ENCODE measurements around the gene ADAMTSL1.
A peak's percentile ranks its signal among the peaks of the same experiment; 100 is the strongest.

ADAMTSL1 gene, protein sequence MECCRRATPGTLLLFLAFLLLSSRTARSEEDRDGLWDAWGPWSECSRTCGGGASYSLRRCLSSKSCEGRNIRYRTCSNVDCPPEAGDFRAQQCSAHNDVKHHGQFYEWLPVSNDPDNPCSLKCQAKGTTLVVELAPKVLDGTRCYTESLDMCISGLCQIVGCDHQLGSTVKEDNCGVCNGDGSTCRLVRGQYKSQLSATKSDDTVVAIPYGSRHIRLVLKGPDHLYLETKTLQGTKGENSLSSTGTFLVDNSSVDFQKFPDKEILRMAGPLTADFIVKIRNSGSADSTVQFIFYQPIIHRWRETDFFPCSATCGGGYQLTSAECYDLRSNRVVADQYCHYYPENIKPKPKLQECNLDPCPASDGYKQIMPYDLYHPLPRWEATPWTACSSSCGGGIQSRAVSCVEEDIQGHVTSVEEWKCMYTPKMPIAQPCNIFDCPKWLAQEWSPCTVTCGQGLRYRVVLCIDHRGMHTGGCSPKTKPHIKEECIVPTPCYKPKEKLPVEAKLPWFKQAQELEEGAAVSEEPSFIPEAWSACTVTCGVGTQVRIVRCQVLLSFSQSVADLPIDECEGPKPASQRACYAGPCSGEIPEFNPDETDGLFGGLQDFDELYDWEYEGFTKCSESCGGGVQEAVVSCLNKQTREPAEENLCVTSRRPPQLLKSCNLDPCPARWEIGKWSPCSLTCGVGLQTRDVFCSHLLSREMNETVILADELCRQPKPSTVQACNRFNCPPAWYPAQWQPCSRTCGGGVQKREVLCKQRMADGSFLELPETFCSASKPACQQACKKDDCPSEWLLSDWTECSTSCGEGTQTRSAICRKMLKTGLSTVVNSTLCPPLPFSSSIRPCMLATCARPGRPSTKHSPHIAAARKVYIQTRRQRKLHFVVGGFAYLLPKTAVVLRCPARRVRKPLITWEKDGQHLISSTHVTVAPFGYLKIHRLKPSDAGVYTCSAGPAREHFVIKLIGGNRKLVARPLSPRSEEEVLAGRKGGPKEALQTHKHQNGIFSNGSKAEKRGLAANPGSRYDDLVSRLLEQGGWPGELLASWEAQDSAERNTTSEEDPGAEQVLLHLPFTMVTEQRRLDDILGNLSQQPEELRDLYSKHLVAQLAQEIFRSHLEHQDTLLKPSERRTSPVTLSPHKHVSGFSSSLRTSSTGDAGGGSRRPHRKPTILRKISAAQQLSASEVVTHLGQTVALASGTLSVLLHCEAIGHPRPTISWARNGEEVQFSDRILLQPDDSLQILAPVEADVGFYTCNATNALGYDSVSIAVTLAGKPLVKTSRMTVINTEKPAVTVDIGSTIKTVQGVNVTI (N-terminal part only)

DNA sequence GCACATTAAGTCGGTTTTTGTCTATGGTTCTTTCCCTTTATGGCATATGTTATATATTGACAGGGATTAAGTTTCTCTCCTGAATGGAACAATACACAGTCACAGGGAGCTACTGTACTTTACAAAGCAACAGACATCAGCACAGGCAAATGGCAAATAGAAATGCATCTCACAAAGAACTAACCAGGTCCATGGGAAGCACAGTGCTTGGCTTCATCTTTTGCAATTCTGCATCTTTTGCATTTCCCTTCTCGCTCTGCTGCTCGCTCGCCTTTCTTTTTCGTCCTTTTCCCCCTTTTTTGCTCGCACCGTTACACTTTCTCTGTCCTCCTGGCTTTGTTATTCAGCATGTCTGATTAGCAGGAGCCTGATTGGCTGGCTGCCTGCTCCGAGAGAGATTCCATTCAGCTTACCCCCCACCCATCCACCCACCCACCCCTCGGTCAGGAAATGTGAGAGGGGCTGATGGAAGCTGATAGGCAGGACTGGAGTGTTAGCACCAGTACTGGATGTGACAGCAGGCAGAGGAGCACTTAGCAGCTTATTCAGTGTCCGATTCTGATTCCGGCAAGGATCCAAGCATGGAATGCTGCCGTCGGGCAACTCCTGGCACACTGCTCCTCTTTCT lies at the start of gene ADAMTSL1:
TSS of gene ADAMTSL1 (plus strand) at position 502 of the 628 bp plus-strand sequence. CDS start at position 582, 80 bp downstream.
- DNase-seq = no peak
- Mint-ChIP-seq H3K27ac (no peak within 1 kb of the TSS), H3K27me3 (peaks cover 25% of the 10 kb centered on the region), H3K4me1 (no peaks in the 10 kb centered on the region), H3K4me3 (no peak within 1 kb of the TSS), H3K9me3 (no peaks in the 10 kb centered on the region)
- ATAC-seq = no peak

DNA sequence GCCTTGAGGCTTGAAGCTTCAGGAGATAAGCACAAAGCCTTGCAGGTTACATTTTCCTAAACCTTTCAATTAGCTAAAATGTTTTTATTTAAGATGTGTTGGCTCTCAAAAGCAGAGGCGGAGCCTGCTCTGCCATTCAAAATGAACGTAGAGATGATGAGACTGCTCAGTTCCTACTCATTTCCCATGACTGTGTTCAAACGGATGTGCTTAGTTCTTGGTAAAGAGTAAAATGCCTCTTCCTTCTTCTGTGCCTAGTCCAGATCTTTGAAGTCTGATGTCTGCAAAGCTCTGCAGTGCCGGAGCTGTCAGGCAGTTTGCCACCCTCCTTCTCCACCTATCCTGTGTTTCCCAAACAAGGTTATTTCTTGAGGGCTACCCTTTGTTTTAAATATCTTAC lies 46.3 kb upstream of the ADAMTSL1 start:
- DNase-seq (no peak), ATAC-seq (no peak)
- H3K9me3 Mint-ChIP-seq = no peaks in the 10 kb centered on the region
- H3K27ac Mint-ChIP-seq = no peak overlapping the region
- H3K27me3 Mint-ChIP-seq = no peaks in the 10 kb centered on the region
- no peak overlapping the region for H3K4me3 Mint-ChIP-seq
- no peaks in the 10 kb centered on the region for H3K4me1 Mint-ChIP-seq

DNA sequence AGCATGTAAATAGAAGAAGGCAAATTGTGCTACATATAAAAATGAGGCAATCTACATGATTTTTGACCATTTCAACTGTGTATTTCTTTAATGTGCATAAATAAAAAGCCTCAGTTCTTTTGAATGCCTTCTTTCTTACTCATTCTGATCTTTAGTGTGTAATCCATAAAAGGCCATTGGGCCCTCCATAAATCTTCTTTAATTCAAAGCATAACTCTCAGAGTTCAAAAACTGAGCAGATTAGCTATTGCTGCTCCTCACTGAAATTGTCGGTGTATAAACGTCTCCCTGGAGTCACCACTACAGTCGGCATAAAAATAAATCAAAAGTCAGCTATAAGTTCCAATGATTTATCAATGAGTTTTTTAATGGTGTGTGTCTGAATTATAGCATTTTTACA lies 45.3 kb upstream of the ADAMTSL1 start:
- no peak for DNase-seq
- no peak overlapping the region for H3K4me3 Mint-ChIP-seq
- no peaks in the 10 kb centered on the region for H3K27me3 Mint-ChIP-seq
- no peak overlapping the region for H3K27ac Mint-ChIP-seq
- no peak for ATAC-seq
- no peaks in the 10 kb centered on the region for H3K4me1 Mint-ChIP-seq
- H3K9me3 Mint-ChIP-seq = no peaks in the 10 kb centered on the region

DNA sequence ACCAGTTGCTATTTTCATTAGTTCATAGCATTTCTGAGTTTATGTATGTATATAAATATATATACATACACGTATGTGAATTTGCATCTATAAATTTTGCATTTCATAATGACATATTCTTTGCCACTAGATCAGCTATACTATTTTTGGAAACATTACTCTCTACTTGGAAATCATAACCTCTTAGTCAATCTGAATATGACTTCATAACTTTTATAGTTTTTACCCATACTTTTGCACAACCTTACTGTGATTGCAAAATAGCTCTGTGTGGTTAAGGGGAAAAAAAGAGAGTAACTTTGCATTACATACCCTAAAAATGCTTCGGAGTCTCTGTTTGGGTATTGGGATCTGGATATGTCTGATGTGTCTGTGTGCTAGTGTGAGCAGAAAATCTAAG lies 44.9 kb upstream of the ADAMTSL1 start:
- Mint-ChIP-seq H3K9me3 (no peaks in the 10 kb centered on the region), H3K27me3 (no peaks in the 10 kb centered on the region), H3K27ac (no peak overlapping the region), H3K4me1 (no peaks in the 10 kb centered on the region), H3K4me3 (no peak overlapping the region)
- DNase-seq (no peak), ATAC-seq (no peak)

DNA sequence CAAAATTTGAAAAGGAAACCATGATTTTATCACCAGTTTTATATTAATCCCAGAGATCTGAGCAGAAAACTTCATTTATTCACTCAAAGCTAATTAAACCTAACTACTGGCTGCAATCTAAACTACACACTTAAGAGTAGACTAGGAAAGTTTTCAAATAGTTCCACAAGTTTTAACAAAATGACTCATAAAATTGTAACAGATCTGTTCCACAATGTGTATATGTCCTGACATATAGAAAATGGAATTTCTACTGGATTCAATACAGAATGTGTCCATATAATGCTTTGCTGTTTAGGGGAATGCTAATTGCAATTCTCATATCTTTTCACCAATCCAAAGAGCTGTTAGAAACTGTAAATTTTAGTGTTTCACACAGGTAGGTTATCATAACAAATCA lies 40.3 kb upstream of the ADAMTSL1 start:
- H3K9me3 Mint-ChIP-seq = no peaks in the 10 kb centered on the region
- peaks cover 37% of the 10 kb centered on the region for H3K27me3 Mint-ChIP-seq
- H3K4me3 Mint-ChIP-seq = no peak overlapping the region
- DNase-seq = no peak
- H3K4me1 Mint-ChIP-seq = peaks cover 7% of the 10 kb centered on the region
- ATAC-seq = no peak
- no peak overlapping the region for H3K27ac Mint-ChIP-seq

DNA sequence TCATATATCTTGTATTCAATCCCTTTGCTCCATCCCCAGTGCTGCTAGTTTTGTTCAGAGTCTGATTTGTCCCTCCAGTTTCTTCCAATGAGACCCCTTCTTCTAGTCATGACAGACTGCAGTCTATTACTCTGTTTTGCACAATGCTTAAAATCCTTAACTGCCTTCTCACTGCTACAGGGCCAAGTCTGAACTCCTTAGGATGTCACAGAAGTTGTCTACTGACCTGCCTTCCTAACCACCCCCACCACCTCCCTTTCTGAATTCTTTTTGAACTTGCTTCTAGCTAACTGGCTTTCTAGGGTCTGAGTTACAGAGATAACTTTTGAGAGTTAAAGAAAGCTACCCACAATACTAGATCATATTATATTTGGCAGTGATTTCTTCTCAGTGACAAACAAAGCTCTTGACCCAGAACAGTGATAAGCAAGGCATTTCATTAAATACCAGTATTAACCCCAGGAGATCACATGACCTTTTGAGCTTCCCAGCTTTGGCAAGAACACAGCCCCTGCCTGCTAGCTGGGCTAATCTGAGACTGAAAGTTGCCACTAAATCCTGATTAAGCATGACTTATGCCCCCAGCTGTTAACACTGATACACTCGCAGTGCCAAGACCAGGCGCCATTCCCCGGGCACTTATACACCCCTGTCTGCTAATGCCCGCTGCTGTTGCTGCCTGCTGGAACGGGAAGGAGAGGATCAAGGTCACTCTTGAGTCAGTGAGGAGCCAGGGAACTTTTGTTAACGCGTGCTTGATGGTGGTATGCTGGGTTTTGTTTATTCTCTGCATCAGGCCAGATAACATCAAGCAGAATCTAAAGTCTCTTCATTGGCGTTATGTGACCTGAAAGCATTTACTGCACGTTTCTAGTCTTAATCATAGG lies 36.4 kb upstream of the ADAMTSL1 start:
- no peak for ATAC-seq
- Mint-ChIP-seq H3K27ac (no peak overlapping the region), H3K4me1 (peaks cover 12% of the 10 kb centered on the region), H3K27me3 (peaks cover 45% of the 10 kb centered on the region), H3K9me3 (no peaks in the 10 kb centered on the region), H3K4me3 (no peak overlapping the region)
- no peak for DNase-seq

DNA sequence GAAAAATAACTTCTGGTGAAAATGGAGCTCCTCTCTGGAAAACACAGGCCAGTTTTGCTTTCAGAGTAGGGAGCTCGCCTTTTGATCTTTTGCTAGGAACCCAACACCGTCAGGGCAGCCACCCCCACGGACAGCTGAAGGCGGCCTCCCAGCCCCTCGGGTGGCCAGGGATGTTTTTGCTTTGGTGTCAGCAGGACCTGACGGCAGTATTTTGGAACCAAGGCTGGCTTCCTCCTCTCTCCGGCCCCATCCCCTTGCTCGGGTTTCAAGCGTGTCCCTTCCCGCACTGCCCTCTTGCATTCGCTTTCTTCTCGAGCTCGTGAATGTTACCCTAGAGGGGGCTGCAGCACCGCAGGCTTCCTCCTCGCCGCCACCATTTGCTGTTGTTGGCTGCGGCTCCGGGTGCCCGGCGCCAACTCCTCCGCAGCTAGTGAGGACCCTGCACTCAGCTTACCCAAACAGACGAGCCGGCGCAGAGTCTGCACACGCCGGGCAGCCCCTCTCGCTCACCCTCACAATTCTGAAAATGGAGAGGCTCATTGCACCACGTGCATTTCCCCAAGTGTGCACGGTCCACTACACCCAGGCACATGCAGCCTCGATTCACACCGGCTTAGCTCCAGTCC lies 35.5 kb upstream of the ADAMTSL1 start:
- Mint-ChIP-seq H3K9me3 (no peaks in the 10 kb centered on the region), H3K27me3 (peaks cover 45% of the 10 kb centered on the region), H3K4me1 (peaks cover 12% of the 10 kb centered on the region), H3K27ac (no peak overlapping the region), H3K4me3 (peak overlapping the region in 1 of 2 donors; percentile 60)
- ATAC-seq (no peak), DNase-seq (no peak)

DNA sequence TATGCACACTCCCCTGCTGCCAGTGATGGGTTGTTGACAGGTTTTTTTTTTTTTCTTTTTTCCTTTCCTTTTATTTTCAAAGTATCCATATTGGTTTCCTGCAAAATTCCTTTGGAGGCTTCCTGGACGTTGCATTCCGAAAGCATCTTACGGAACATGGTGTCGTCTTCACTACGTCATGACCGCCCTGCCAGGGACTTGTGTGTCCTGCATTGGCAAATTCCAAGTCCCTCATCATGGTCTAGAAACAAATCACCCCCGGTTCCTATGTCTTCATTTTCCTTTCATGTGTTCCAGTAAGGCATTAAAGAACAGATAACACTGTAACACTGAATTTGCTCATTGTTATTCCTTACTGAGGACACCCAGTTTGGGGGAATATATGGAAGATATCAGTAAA lies 35.0 kb upstream of the ADAMTSL1 start:
- H3K27me3 Mint-ChIP-seq = peaks cover 45% of the 10 kb centered on the region
- no peak for ATAC-seq

DNA sequence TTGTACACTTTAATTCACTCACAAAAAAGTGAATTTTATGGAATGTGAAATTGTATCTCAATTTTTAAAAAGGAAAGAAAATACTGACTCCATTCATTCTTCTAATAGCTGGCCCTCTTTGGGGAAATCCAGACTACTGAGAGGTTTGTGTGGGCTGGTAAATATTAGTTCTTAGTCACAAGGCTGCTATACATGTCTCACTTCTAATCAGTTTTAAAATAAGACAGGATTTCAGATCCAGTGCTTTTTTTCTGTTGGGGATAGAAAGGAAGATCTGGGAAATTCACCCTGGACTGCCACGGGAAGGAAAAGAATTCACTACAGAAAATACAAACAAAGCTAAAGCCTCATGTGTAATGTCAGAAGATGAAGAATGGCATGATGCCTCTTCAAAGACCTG lies 32.7 kb upstream of the ADAMTSL1 start:
- DNase-seq (no peak), ATAC-seq (no peak)
- no peaks in the 10 kb centered on the region for H3K9me3 Mint-ChIP-seq
- no peak overlapping the region for H3K27ac Mint-ChIP-seq
- no peak overlapping the region for H3K4me3 Mint-ChIP-seq
- H3K4me1 Mint-ChIP-seq = peaks cover 12% of the 10 kb centered on the region
- peaks cover 32% of the 10 kb centered on the region for H3K27me3 Mint-ChIP-seq

More for the DNA sequence above, 35.0 kb upstream of the ADAMTSL1 start:
- Mint-ChIP-seq H3K4me1 (peaks cover 12% of the 10 kb centered on the region), H3K9me3 (no peaks in the 10 kb centered on the region), H3K4me3 (peak overlapping the region in 1 of 2 donors; percentile 60), H3K27ac (no peak overlapping the region)
- DNase-seq = no peak

DNA sequence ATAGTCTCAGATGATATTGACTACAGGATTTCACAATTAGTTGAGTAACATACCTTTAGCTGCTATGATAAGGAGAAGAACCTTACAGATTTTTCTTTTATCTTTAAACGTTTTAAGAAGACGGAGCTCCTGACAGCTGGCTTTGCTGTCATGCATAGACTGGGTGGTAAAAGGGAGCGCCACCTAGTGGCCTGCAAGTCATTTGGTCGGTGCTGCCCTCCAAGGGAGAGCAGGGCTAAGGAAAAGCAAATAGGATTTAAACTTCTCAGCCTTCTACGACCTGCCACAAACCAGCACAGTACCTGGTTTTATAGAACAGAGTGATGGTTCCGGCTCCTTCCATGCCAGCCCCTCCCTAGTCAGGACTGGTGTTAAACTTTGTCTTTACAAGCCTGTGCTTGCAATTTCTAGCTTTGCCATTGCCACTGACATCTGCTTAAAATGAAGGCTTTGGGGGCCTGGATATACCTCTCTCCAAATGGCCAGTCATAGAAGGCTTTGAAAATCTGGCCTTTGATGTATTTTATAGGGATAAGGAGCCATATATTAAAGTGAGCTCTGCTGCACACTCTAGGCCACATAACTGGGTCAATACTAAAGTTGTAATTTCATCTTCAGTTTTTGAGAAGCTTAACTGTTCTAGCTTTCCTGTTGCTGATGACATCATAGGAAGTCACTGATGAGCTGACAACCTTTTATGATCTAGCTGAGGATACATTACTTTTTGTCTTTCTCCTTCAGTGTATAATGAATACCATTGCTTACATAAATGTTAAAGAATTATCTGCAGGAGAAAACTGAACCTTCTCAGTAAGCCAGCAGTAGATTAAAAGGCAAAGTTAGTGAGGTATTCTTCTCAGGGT lies 31.1 kb upstream of the ADAMTSL1 start:
- H3K27me3 Mint-ChIP-seq = peaks cover 16% of the 10 kb centered on the region
- no peaks in the 10 kb centered on the region for H3K9me3 Mint-ChIP-seq
- H3K27ac Mint-ChIP-seq = no peak overlapping the region
- DNase-seq = peak; percentile 49 to 52
- peak; percentile 89 for ATAC-seq
- no peak overlapping the region for H3K4me3 Mint-ChIP-seq
- peaks cover 12% of the 10 kb centered on the region for H3K4me1 Mint-ChIP-seq

DNA sequence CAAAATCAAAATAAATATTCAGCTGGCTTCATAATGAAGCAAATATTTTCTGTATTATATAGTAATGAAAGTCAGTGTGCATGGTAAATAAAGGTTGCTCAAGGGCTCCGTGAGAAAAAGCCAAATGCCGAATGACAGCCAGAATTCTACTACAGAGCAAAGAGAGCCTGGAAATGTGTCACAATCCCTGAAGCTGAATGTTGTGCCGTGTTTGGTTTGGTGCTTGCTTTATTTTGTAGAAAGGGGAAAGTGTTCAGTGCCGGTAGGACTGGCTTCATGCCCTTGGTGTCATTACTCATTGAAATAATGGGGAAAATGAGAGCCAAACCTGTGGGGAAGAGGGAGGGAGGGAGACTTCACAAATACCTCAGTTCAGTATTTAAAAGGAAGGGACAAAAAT lies 26.8 kb upstream of the ADAMTSL1 start:
- Mint-ChIP-seq H3K27me3 (no peaks in the 10 kb centered on the region), H3K9me3 (no peaks in the 10 kb centered on the region), H3K27ac (no peak overlapping the region), H3K4me1 (no peaks in the 10 kb centered on the region), H3K4me3 (no peak overlapping the region)
- ATAC-seq (no peak), DNase-seq (no peak)

DNA sequence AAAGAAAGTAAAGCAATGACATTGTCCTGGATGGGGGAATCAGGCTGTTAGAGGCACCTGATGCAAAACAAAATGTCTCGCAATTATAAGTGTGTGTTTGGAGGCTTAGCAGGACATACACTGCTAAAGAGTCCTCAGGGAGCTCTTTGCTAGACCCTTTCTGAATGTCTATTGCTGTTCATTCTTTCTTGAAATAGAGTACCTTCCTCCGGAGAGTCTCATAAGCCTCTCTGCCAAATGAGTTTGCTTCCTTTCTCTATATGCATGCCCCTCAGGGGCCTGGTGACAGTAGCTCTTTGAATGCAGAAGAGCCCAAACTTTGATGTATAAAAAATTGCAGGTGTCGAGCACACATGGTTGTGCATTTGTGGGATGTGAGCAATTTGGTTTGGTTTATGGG lies 26.4 kb upstream of the ADAMTSL1 start:
- Mint-ChIP-seq H3K4me1 (no peaks in the 10 kb centered on the region), H3K4me3 (no peak overlapping the region), H3K27ac (no peak overlapping the region), H3K27me3 (no peaks in the 10 kb centered on the region), H3K9me3 (no peaks in the 10 kb centered on the region)
- no peak for ATAC-seq
- no peak for DNase-seq

DNA sequence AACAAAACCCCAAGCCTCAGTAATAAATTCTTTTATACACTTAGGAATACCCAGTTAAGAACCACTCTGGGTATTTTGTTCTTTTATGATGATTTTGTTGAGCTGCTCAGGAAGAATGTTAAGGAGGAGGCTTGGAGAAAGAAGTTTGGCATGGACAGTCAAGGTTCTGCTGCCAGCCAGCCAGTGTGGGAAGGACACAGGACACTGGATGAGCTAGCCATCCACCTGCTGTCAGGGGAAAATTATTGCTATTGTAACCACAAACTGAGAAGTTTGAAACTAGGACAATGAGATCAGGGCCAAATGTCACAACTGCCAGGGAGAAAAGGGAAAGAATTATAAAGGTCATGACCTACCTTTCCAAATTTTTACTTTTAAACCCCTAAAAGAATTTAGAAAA lies 25.9 kb upstream of the ADAMTSL1 start:
- peak overlapping the region in 1 of 2 donors; percentile 30 for H3K27ac Mint-ChIP-seq
- no peaks in the 10 kb centered on the region for H3K4me1 Mint-ChIP-seq
- no peaks in the 10 kb centered on the region for H3K27me3 Mint-ChIP-seq
- H3K4me3 Mint-ChIP-seq = no peak overlapping the region
- ATAC-seq (no peak), DNase-seq (no peak)
- no peaks in the 10 kb centered on the region for H3K9me3 Mint-ChIP-seq
